HL-60 (cell line): ENCODE results near the gene AKAP1.

Experiments used
- DNase-seq, 2 experiments: peaks; one replicate each; pipeline ENCODE4 v3.0.0-alpha.2; 2010 to 2020; ENCODE audit warnings: low read depth in 1 of 2, low spot score in 1 of 2
- H3K27ac ChIP-seq: fragments of 250-450 bp; sonication (Bioruptor Pico); replicated peaks from 2 replicates; pipeline ENCODE4 v1.5.1; 2020; ENCODE audit warnings: mild to moderate bottlenecking, moderate library complexity
- H3K27me3 ChIP-seq: fragments of 250-450 bp; sonication (Bioruptor Pico); 2 replicates; pipeline ENCODE4 v1.5.1; 2021; ENCODE audit warnings: mild to moderate bottlenecking, moderate library complexity; ENCODE audit not compliant: insufficient read depth, poor library complexity, severe bottlenecking
- H3K4me3 ChIP-seq: replicated peaks from 2 replicates; pipeline ENCODE4 v1.5.1; 2011; ENCODE audit warnings: mild to moderate bottlenecking, control low read depth, low read length; ENCODE audit not compliant: insufficient read depth
- GABPA ChIP-seq: IDR thresholded peaks from 2 replicates; pipeline ENCODE4 v1.6.1; 2012; ENCODE audit warnings: low read depth
- POLR2AphosphoS5 ChIP-seq: IDR thresholded peaks from 2 replicates; pipeline ENCODE4 v1.6.1; 2012; ENCODE audit warnings: low read depth
- SPI1 ChIP-seq: IDR thresholded peaks from 2 replicates; pipeline ENCODE4 v1.6.1; 2012; ENCODE audit warnings: low read depth, mild to moderate bottlenecking, borderline replicate concordance
- TF ChIP-seq, protein P1 (sequence below): IDR thresholded peaks from 2 replicates; pipeline ENCODE4 v1.6.1; 2012; ENCODE audit warnings: low read depth; ENCODE audit not compliant: insufficient replicate concordance
- TF ChIP-seq, protein P2 (sequence below): IDR thresholded peaks from one replicate; pipeline ENCODE4 v1.5.1; 2011; ENCODE audit warnings: low read length, control low read depth, inconsistent platforms; ENCODE audit not compliant: insufficient read depth

Gene AKAP1

DNA sequence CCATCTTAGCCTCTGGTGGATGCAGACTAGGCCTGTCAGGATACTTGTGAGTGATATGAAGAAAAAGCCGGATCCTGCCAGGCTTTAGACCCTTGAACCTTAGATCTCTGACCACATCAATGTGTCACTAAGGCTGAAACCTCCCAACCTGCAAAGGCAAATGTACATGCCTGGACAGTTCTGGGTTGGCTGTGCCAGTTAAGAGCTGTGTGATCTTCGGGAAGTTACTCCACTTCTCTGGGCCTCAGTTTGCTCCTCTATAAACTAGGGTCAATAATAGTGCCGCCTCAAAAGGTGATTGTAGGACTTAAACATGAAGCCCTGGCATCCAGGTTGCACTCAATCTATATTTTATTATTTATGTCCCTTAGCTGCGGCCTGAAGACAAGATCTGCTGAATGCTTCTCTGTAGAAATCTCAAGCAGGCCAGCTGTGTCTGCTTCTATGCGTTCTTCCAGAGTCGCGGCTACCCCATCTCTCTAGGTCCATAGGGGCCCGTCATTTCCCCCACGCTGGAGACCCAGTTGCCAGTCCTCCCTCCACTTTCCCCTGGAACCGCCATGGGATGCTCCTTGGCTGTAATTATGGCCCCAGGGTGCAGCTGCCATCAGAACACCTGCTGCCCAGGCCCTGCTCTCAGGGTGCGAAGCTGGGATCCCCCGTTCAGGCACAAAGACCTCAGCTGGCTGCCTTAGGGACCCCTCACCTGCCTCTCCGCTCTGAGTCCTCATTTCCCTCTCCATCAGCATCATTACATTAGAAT lies 50.2 kb downstream of the AKAP1 start:
- Histone ChIP-seq H3K4me3 (no peak overlapping the region), H3K27ac (no peak overlapping the region), H3K27me3 (no peaks in the 10 kb centered on the region)
- no peak for DNase-seq
- TF ChIP-seq, protein P1, sequence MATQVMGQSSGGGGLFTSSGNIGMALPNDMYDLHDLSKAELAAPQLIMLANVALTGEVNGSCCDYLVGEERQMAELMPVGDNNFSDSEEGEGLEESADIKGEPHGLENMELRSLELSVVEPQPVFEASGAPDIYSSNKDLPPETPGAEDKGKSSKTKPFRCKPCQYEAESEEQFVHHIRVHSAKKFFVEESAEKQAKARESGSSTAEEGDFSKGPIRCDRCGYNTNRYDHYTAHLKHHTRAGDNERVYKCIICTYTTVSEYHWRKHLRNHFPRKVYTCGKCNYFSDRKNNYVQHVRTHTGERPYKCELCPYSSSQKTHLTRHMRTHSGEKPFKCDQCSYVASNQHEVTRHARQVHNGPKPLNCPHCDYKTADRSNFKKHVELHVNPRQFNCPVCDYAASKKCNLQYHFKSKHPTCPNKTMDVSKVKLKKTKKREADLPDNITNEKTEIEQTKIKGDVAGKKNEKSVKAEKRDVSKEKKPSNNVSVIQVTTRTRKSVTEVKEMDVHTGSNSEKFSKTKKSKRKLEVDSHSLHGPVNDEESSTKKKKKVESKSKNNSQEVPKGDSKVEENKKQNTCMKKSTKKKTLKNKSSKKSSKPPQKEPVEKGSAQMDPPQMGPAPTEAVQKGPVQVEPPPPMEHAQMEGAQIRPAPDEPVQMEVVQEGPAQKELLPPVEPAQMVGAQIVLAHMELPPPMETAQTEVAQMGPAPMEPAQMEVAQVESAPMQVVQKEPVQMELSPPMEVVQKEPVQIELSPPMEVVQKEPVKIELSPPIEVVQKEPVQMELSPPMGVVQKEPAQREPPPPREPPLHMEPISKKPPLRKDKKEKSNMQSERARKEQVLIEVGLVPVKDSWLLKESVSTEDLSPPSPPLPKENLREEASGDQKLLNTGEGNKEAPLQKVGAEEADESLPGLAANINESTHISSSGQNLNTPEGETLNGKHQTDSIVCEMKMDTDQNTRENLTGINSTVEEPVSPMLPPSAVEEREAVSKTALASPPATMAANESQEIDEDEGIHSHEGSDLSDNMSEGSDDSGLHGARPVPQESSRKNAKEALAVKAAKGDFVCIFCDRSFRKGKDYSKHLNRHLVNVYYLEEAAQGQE = no peak
- TF ChIP-seq GABPA = no peak
- TF ChIP-seq, protein P2, sequence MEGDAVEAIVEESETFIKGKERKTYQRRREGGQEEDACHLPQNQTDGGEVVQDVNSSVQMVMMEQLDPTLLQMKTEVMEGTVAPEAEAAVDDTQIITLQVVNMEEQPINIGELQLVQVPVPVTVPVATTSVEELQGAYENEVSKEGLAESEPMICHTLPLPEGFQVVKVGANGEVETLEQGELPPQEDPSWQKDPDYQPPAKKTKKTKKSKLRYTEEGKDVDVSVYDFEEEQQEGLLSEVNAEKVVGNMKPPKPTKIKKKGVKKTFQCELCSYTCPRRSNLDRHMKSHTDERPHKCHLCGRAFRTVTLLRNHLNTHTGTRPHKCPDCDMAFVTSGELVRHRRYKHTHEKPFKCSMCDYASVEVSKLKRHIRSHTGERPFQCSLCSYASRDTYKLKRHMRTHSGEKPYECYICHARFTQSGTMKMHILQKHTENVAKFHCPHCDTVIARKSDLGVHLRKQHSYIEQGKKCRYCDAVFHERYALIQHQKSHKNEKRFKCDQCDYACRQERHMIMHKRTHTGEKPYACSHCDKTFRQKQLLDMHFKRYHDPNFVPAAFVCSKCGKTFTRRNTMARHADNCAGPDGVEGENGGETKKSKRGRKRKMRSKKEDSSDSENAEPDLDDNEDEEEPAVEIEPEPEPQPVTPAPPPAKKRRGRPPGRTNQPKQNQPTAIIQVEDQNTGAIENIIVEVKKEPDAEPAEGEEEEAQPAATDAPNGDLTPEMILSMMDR = no peak
- TF ChIP-seq POLR2AphosphoS5 = no peak
- no peak for TF ChIP-seq SPI1

DNA sequence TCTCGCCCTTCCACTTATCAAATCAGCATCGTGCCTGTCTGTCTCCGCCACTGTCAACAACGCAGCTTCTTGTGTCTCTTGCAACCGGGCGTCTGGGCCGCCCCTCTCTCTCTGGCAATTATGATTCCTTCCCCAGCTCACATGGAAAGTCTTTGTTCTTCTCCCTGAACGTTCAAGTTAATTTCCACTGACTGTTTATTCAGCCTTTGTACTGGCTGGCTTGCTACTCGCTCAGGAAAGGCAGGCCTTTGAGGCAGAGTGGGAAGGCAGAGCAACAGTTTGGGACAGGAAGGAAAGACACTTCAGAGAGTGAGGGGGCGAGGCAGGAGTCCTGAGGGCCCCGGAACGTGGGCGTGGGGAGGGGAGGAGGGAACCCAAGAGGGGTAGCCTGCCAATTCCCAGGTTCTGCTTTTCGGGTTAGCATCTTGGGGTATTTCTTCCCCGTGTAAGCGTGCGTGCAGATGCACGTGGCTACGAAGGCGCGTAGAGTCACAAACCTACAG lies 50.8 kb downstream of the AKAP1 start:
- TF ChIP-seq, protein P1 = no peak
- TF ChIP-seq, protein P2 = no peak
- no peak for TF ChIP-seq POLR2AphosphoS5
- no peak for TF ChIP-seq SPI1
- no peak for TF ChIP-seq GABPA
- H3K27ac ChIP-seq = no peak overlapping the region
- DNase-seq = peak in 1 of 2 experiments; percentile 32

DNA sequence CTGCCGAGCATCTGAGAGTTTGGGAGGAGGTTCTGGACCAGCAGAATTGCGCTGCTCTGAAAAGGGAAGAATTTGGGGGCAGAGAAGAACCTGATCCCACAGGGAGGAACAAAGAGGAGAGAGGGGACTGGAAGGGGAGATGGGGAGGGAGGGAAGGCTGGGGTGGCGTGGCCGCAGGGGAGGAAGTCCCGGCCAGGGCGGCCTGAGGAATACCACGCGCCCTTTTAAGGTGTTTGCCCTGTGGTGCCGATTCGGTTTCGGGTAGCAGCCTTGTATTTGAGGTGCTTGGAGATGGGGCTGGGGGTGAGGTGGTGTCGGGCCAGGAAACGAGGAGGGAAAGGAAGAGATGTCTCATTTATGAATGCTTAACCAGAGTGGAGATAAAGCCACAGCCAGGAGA lies 51.3 kb downstream of the AKAP1 start:
- DNase-seq = no peak
- TF ChIP-seq GABPA (no peak), SPI1 (peak; percentile 24; the same call in 1 of the 2 replicates)
- no peaks in the 10 kb centered on the region for H3K27me3 ChIP-seq
- no peak overlapping the region for H3K4me3 ChIP-seq
- no peak overlapping the region for H3K27ac ChIP-seq

More for the DNA sequence above, 50.8 kb downstream of the AKAP1 start:
- no peak overlapping the region for H3K4me3 ChIP-seq
- H3K27me3 ChIP-seq = no peaks in the 10 kb centered on the region

- TF ChIP-seq GABPA = no peak
- TF ChIP-seq, protein P2 = no peak
- TF ChIP-seq SPI1 = no peak
- TF ChIP-seq POLR2AphosphoS5 = no peak
- TF ChIP-seq, protein P1 = no peak
These were observed 53.2 kb downstream of the AKAP1 start for GRCh38 chr17:57138030-57138911.

More at GRCh38 chr17:57138030-57138911, 53.2 kb downstream of the AKAP1 start:
- Histone ChIP-seq H3K27ac (no peak overlapping the region), H3K4me3 (no peak overlapping the region), H3K27me3 (no peaks in the 10 kb centered on the region)
- no peak for DNase-seq
